CD4-positive, alpha-beta T cell treated with Interleukin-17A for 4 hours (primary cell): Measurements from ENCODE around the gene ELL2.
A peak's percentile ranks its signal among the peaks of the same experiment; 100 is the strongest.
"Not testable (repeated sequence)": the region's sequence is repeated elsewhere in the genome, so short reads cannot be mapped to it uniquely, and the experiment has no call there.

Experiments used
- DNase-seq: peaks from one replicate; pipeline ENCODE4 v3.0.0-alpha.2; 2020; ENCODE audit warnings: mixed read lengths

Gene ELL2

DNA sequence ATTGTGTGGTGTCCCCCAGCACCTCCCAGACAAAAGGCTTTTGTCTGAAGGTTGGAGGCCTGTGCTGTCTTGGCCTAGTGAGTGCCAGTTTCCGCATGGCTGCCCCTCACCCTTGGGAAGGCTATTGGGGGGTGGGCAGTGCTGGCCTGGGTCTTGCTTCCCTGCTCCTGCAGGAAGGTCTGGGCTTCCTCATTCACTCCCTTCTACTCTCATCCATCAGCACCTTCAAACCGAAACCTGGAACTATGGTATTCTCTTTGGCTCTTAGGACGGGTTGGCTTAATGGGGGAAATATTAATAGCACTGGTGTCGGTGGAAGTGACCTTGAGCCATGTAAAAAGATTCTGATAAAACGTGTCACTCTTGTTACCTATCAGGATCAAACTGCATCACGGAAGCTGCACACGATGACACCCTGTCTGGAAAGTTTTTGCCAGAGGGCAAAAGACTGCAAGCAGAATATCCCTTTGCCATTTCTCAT, 105.1 kb downstream of the ELL2 start:
- no peak for DNase-seq

- DNase-seq = no peak
Observed at GRCh38 chr5:95853490-95853889, 108.2 kb downstream of the ELL2 start.

GRCh38 chr5:95852567-95852966, 109.1 kb downstream of the ELL2 start:
- no peak for DNase-seq

- not testable (repeated sequence) for DNase-seq
Observed at GRCh38 chr5:95851141-95851540, 110.5 kb downstream of the ELL2 start.

GRCh38 chr5:95850391-95850894, 111.2 kb downstream of the ELL2 start:
- no peak for DNase-seq

DNA sequence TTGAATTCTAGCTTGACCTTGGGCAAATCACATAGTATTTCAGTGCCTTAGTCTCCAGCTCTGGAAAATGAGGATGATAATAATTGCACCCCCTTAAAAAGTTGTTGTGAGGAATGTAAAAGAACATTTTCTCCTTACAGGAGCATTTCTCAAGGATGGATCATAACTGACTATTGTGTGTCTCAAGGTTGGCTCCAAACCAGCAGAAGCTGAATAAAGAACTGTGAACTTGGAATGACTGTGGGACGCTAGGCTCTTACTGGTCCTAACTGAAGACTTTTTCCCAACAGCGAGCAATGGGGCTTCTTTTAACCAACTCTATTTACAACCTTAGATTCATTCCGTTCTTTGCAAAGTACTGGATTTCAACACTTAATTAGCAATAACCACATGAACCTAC, 113.0 kb downstream of the ELL2 start:
- no peak for DNase-seq

GRCh38 chr5:95847261-95847592, 114.4 kb downstream of the ELL2 start:
- DNase-seq = no peak

GRCh38 chr5:95846554-95847260, 114.9 kb downstream of the ELL2 start:
- peak; percentile 84 for DNase-seq

GRCh38 chr5:95845391-95845790, 116.3 kb downstream of the ELL2 start:
- no peak for DNase-seq

DNA sequence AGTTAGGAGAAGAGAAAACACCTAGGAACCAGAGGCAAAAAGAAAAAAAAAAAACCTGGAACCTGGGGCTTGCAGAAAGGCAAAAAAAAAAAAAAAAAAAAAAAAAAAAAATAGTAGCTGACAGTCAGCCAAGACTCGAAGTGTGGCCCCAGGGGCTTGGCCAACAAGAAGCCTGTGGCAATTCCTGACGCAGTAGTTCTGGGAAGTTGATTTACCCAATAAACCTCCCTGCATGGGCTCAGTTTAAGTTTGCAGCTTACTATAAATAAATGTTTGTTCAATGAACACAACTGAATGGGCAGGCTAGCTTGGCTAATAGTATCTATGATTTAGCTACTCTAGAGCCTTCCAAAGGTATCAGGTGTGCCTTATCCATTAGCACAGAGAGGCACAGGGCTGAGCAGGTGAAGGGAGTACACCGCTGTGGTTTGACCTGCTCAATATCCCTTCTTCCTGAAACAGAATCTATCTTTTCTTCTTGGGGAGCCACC, 117.9 kb downstream of the ELL2 start:
- DNase-seq = no peak

- peak; percentile 76 for DNase-seq
Observed at GRCh38 chr5:95842854-95843544, 118.7 kb downstream of the ELL2 start.

- no peak for DNase-seq
Observed at GRCh38 chr5:95841914-95842812, 119.5 kb downstream of the ELL2 start.

DNA sequence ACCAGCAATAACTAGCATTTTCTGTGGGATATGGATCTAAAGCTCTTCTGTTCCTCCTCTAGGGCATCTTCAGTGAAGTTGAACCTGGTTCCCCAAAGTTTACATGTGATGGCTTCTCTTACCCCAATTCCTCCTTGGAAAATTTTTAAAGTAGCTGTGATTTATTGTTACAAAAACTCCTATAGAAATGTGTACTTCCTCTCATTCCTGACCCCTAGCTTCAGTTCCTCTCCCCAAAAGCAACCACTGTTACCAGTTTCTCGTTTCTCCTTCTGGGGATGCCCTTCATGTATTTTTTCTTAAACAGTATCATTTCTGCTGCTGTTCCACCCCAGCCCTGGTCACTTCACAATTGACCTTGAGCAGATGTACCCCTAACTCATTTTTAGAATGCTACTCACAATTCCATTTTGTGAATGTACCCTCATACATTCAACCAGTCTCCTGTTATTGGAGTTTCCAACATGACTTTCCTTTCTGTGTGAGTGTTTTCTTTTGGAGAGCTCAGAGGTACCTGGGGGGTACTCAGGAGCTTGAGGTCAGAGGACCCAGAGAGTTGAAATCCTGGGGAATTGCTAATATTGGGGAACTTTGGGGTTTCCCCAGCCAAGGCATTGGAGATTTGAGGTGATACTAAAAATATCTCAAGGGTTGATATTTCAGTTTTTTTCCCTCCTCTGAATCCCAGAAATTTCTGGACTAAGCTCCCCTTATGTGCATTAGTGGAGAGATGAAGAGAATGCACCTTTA, 120.5 kb downstream of the ELL2 start:
- DNase-seq = no peak

GRCh38 chr5:95839658-95840057, 122.0 kb downstream of the ELL2 start:
- DNase-seq = no peak

DNA sequence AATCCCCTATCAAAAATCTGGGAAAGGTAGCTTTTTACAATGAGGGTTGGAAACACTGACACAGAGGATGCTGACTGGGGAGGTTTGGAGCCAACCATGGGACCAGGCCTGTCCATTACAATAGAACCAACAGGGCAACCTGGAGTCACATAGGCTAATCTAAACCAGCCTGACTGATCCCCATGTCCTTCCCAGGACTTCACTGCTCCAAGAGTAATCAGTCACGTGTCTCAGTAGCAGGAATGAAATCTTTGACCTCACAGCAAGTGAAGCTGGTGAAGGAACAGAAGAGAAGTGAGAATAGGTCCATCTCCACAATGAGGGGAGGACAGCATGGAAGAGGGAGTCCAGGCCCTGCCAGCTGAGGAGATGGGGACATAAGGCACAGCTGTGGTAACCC, 123.1 kb downstream of the ELL2 start:
- no peak for DNase-seq

GRCh38 chr5:95838001-95838520, 123.6 kb downstream of the ELL2 start:
- DNase-seq = no peak

DNA sequence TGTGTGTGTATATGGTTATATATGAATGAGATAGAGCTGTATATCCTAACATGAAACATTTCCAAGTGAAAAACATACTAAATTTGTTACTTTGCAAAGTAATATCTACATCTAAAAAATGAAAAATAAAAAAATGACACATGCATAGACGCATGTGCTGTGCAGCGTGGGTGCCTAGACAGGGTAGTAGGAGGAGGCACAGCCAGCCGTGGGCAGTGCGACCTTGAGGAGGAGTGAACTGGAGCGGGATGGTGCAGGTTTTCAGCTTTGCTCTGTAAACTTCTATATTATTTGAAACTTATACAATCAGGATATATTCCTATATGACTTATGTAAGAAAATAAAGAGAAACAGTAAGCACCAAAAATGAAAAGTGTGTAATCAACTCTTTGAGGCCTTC, 124.2 kb downstream of the ELL2 start:
- DNase-seq = no peak

- not testable (repeated sequence) for DNase-seq
Observed at GRCh38 chr5:95836971-95837370, 124.7 kb downstream of the ELL2 start.

GRCh38 chr5:95836544-95836943, 125.1 kb downstream of the ELL2 start:
- DNase-seq = no peak

DNA sequence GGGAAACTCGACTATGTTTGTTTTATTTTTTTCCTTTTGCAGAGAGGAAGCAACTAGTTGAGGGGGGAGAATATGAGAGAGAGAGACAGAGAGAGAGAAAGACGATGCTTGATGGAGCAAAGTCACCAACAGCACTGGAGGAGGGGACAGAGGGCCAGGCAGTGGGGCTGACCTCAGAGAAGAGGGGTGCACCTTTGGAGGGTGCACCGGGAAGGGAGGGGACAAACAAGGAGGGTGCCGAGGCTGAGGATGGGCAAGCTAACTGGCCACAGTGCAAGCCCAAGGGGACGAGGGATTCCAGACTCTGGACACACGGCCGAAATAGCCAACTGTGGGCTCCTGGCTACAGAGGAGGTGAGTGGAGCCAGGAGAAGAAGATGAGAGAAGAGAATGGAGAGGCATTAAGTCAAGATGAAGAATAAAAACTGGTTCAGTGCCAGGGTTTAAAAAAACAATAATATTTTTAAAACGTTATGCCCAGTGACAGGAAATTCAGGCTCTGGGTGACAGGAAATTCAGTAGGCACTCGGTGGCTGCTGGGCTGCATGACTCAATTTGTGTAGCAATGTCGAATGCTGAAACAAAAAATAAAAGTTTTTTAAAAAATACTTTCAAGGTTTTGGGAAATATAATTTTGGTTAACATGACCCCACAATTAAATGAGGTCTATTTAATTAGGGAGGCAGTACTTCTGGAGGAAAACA, 125.8 kb downstream of the ELL2 start:
- peak; percentile 74 for DNase-seq
